Activated CD4-positive, alpha-beta T cell treated with anti-CD3 and anti-CD28 coated beads for 1 hour (primary cell): ENCODE data around the gene BAZ1B.
"Not testable (repeated sequence)": the region's sequence is repeated elsewhere in the genome, so short reads cannot be mapped to it uniquely, and the experiment has no call there.

Experiments
- DNase-seq: peaks from one replicate; pipeline ENCODE4 v3.0.0-alpha.2; 2020

Gene BAZ1B

GRCh38 chr7:73424489-73424885, 97.6 kb downstream of the BAZ1B start:
- DNase-seq = no peak

- no peak for DNase-seq
Measured at GRCh38 chr7:73423519-73424488, 98.3 kb downstream of the BAZ1B start.

- not testable (repeated sequence) for DNase-seq
Measured at GRCh38 chr7:73420610-73421009, 101.5 kb downstream of the BAZ1B start.

- not testable (repeated sequence) for DNase-seq
Measured at GRCh38 chr7:73420016-73420415, 102.1 kb downstream of the BAZ1B start.

GRCh38 chr7:73418113-73418703, 103.9 kb downstream of the BAZ1B start:
- no peak for DNase-seq

GRCh38 chr7:73410541-73411131, 111.5 kb downstream of the BAZ1B start:
- not testable (repeated sequence) for DNase-seq

- DNase-seq = not testable (repeated sequence)
Measured at GRCh38 chr7:73404860-73405259, 117.2 kb downstream of the BAZ1B start.

GRCh38 chr7:73399185-73400050, 122.7 kb downstream of the BAZ1B start:
- DNase-seq = peak; percentile 54

DNA sequence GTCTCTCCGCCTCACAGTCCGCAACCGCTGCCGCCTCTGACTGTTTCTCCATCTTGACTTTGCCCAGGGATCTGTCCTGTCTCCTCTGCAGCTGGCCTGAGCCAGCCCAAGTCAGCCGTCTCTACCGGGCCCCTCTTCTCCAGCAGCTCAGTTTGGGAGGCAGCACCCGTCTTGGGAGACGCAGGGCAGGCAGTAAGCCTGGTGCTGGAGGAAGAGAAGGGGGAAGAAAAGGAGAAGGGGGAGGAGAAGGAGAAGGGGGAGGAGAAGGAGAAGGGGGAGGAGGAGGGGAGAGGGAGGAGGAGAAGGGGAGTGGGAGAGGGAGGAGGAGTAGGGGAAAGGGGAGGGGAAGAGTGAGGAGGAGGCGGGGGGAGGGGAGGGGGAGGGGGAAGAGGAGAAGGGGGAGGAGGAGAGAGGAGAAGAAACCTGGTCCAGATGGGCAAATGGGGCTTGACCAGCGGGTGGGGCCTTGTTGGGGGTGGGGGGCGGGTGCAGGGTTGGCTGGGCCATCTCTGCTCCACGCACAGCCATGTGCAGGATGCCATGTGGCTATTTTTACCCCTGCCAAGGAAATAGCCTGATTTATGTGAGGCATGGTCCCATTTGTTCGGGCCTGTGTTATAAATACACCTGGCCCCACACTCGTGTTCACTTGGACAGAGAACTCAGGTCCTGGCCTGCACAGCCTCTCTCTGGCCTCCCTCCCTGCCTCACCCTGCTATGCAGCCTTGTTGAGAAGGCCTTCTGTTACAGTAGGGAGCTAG, 124.4 kb downstream of the BAZ1B start:
- no peak for DNase-seq

GRCh38 chr7:73395538-73396503, 126.3 kb downstream of the BAZ1B start:
- no peak for DNase-seq

DNA sequence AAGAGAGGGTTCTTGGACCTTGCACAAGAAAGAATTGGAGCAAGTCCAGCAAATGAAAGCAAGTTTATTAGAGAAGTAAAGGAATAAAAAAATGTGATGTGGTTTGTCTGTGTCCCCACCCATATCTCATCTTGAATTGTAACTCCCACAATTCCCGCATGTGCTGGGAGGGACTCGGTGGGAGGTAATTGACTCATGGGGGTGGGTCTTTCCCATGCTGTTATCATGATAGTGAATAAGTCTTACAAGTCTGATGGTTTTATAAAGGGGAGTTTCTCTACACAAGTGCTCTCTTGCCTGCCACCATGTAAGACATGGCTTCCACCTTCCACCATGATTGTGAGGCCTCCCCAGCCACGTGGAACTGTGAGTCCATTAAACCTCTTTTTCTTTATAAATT, 127.7 kb downstream of the BAZ1B start:
- DNase-seq = no peak

DNA sequence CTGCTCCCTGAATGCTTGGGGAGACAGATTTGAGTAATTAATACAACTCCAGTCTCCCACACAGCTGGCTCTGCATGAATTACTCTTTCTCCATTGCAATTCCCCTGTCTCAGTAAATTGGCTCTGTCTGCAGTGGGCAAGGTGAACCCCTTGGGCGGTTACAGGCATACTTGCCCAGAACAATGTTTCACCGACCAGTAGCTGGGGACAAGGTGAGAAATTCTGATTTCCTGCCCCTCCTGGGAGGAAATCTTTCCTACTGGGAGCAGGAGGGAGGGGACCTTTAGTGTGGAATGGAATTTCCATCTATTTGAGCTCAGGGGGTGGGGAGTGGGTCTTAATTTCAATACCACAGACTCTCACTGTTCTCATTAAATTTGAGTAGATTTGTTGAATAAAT, 130.7 kb downstream of the BAZ1B start:
- DNase-seq = no peak
